ENCODE data around the gene PPM1A. TPM values are rescaled to one million over a fixed set of nuclear protein-coding genes. Genes with fewer than 3 reads are reported as not detected.

Gene PPM1A
- total and polyA plus RNA-seq, 2 of the 13 experiments (the other 11 are each of a cell fraction or from before 2014, with no cell fraction given), result 23.3 to 29.8 TPM

- Histone ChIP-seq H3K4me1 (ENCODE audit: insufficient read depth, low read length) (no peaks in the 10 kb centered on the region), H3K27me3 (ENCODE audit: control insufficient read depth in 1 of 2, insufficient read depth in 2 of 2, low read length in 2 of 2) (no peaks in the 10 kb centered on the region; a peak in 2 of 5 replicates), H3K79me2 (ENCODE audit: insufficient read depth, low read length) (no peaks in the 10 kb centered on the region), H4K20me1 (ENCODE audit: insufficient read depth, low read length) (no peaks in the 10 kb centered on the region), H3K9me3 (ENCODE audit: low read length) (no peaks in the 10 kb centered on the region), H3K36me3 (replicated peaks in 1 of 2; ENCODE audit: control insufficient read depth in 1 of 2, insufficient read depth in 2 of 2, low read length in 2 of 2) (no peaks in the 10 kb centered on the region), H3K4me3 (replicated peaks in 1 of 3; ENCODE audit: insufficient read depth in 1 of 3, low read depth in 2 of 3, low read length in 3 of 3) (no peak overlapping the region), H3K9ac (ENCODE audit: insufficient read depth, low read depth, low read length) (no peak overlapping the region), H3K27ac (ENCODE audit: extremely low read length, insufficient read depth, low read length) (no peak overlapping the region), H2AFZ (ENCODE audit: low read length) (no peak overlapping the region), H3K4me2 (ENCODE audit: low read depth, low read length) (no peak overlapping the region)
- FAIRE-seq (no peak), ATAC-seq (no peak), DNase-seq (ENCODE audit: low spot score) (no peak)
- intact Hi-C loops (cut with micrococcal nuclease; ENCODE audit: unreplicated experiment) (no loop called here), in situ Hi-C loops (cut with HindIII; ENCODE audit: extremely low pct_ligation_motif_present, low pct_unique_long_range_greater_than_20kb) (no loop called here)
- TF ChIP-seq SMAD1 (CRISPR knock-in tag; IDR thresholded peaks at IDR 0.05; ENCODE audit: borderline replicate concordance, low read depth) (no peak), SYNCRIP (IDR thresholded peaks at IDR 0.05; ENCODE audit: insufficient read depth, low read depth, low read length) (no peak), RFX3 (CRISPR knock-in tag; IDR thresholded peaks at IDR 0.05) (no peak), ELF1 (CRISPR knock-in tag; IDR thresholded peaks at IDR 0.05) (no peak), ZNF891 (CRISPR knock-in tag; IDR thresholded peaks at IDR 0.05) (no peak), IKZF1 (IDR thresholded peaks at IDR 0.05) (no peak), ATAD3A (CRISPR knock-in tag; IDR thresholded peaks at IDR 0.05) (no peak), ZNF777 (CRISPR knock-in tag; IDR thresholded peaks at IDR 0.05) (no peak), ZNF451 (CRISPR knock-in tag; IDR thresholded peaks at IDR 0.05) (no peak), ZNF20 (CRISPR knock-in tag; IDR thresholded peaks at IDR 0.05) (no peak), ZFP36L1 (CRISPR knock-in tag; IDR thresholded peaks at IDR 0.05) (no peak), ZNF691 (CRISPR knock-in tag; IDR thresholded peaks at IDR 0.05; ENCODE audit: borderline replicate concordance, low read depth) (no peak), SALL1 (CRISPR knock-in tag; IDR thresholded peaks at IDR 0.05) (no peak), ZNF629 (CRISPR knock-in tag; conservative IDR thresholded peaks at IDR 0.05) (no peak), ZNF513 (CRISPR knock-in tag; conservative IDR thresholded peaks at IDR 0.05) (no peak), ZNF367 (CRISPR knock-in tag; IDR thresholded peaks at IDR 0.05; ENCODE audit: borderline replicate concordance) (no peak), ZNF234 (CRISPR knock-in tag; conservative IDR thresholded peaks at IDR 0.05) (no peak), ZNF652 (CRISPR knock-in tag; IDR thresholded peaks at IDR 0.05; ENCODE audit: borderline replicate concordance, low read depth) (no peak)
- ChIA-PET POLR2A (interaction anchor here (0.8 kb wide), 1 partner anchor 36 kb away, joined by 3 read pairs; the partner anchor contains the start of gene PPM1A), CTCF (ENCODE audit: low intra/inter-chr PET ratio, low total read pairs) (no interaction called here)
- WGBS (ENCODE audit: low lambda C conversion rate), result 56% methylated on average over 5 of the region's 5 CpGs
- BruUV-seq (replicated peaks), result no TSS peak
Observed at GRCh38 chr14:60212503-60213371, 36.3 kb upstream of the PPM1A start.
